Calu3 (cell line): ENCODE measurements around the gene PDE6B. TPM values are rescaled to one million over a fixed set of nuclear protein-coding genes. Genes with fewer than 3 reads are reported as not detected.

ENCODE experiments used
- BruUV-seq: library from RNA; stranded (reverse); fragments of 400-500 nt; replicated peaks from 2 replicates; lab custom pipeline; 2021; lab: Mats Ljungman, UMichigan
- CTCF ChIA-PET: fragments of 300-600 bp; sonication (Branson Sonifier 250); formaldehyde crosslinking; loops from one replicate; lab custom pipeline; 2022; ENCODE audit warnings: antibody characterized with exemption; lab: Charles Lee
- DNase-seq: peaks from one replicate; pipeline ENCODE4 v3.0.0; 2022
- H3K27ac Mint-ChIP-seq: one replicate; pipeline ENCODE4 v1.8.0; 2022; ENCODE audit warnings: mixed read lengths; ENCODE audit not compliant: unreplicated experiment
- H3K27me3 Mint-ChIP-seq: one replicate; pipeline ENCODE4 v1.8.0; 2022; ENCODE audit warnings: mixed read lengths; ENCODE audit not compliant: unreplicated experiment
- H3K36me3 Mint-ChIP-seq: one replicate; pipeline ENCODE4 v1.8.0; 2022; ENCODE audit warnings: mild to moderate bottlenecking, moderate library complexity, mixed read lengths; ENCODE audit not compliant: insufficient read depth, unreplicated experiment
- H3K4me1 Mint-ChIP-seq: one replicate; pipeline ENCODE4 v1.8.0; 2022; ENCODE audit warnings: mild to moderate bottlenecking, low read depth, mixed read lengths; ENCODE audit not compliant: unreplicated experiment
- H3K4me3 Mint-ChIP-seq: one replicate; pipeline ENCODE4 v1.8.0; 2022; ENCODE audit warnings: mild to moderate bottlenecking, low read depth, moderate library complexity, mixed read lengths; ENCODE audit not compliant: unreplicated experiment
- H3K9me3 Mint-ChIP-seq: one replicate; pipeline ENCODE4 v1.8.0; 2022; ENCODE audit warnings: low read depth, mixed read lengths; ENCODE audit not compliant: unreplicated experiment
- CTCF ChIP-seq: fragments of 200-600 bp; IDR thresholded peaks from one replicate; pipeline ENCODE4 v1.8.0; 2022; ENCODE audit warnings: antibody characterized with exemption; ENCODE audit not compliant: unreplicated experiment
- intact Hi-C: fragments of 100-400 bp; cut with micrococcal nuclease; formaldehyde crosslinking; loops from one replicate; pipeline ENCODE4 v1.10.0; 2022; ENCODE audit not compliant: unreplicated experiment
- total RNA-seq: library from RNA; stranded (reverse); gene quantifications from 2 replicates; pipeline ENCODE4 v1.2.3, GENCODE V29; 2022

PDE6B gene
- total RNA-seq, 1 experiment from 2014 or later = not detected

- H3K9me3 Mint-ChIP-seq = peaks cover 16% of the 10 kb centered on the region
- BruUV-seq = no TSS peak
- no peaks in the 10 kb centered on the region for H3K36me3 Mint-ChIP-seq
- no peak overlapping the region for H3K27ac Mint-ChIP-seq
- CTCF ChIA-PET = no interaction called here
- no peaks in the 10 kb centered on the region for H3K4me1 Mint-ChIP-seq
- intact Hi-C loops = no loop called here
- no peak for TF ChIP-seq CTCF
- H3K4me3 Mint-ChIP-seq = no peak overlapping the region
- DNase-seq = no peak
- H3K27me3 Mint-ChIP-seq = peaks cover 21% of the 10 kb centered on the region
These were observed 26.4 kb upstream of the PDE6B start for GRCh38 chr4:598925-599324.

GRCh38 chr4:600166-600565 is 25.2 kb upstream of the PDE6B start:
- BruUV-seq = no TSS peak
- TF ChIP-seq CTCF = no peak
- Mint-ChIP-seq H3K36me3 (no peaks in the 10 kb centered on the region), H3K27me3 (peaks cover 21% of the 10 kb centered on the region), H3K4me3 (no peak overlapping the region), H3K9me3 (peaks cover 13% of the 10 kb centered on the region), H3K4me1 (no peaks in the 10 kb centered on the region), H3K27ac (no peak overlapping the region)
- DNase-seq = no peak
- CTCF ChIA-PET = no interaction called here
- intact Hi-C loops = no loop called here

GRCh38 chr4:600850-601515 is 24.4 kb upstream of the PDE6B start:
- Mint-ChIP-seq H3K4me1 (no peaks in the 10 kb centered on the region), H3K4me3 (no peak overlapping the region), H3K27me3 (peaks cover 21% of the 10 kb centered on the region), H3K36me3 (no peaks in the 10 kb centered on the region), H3K9me3 (peaks cover 13% of the 10 kb centered on the region), H3K27ac (no peak overlapping the region)
- no TSS peak for BruUV-seq
- CTCF ChIA-PET = no interaction called here
- no peak for TF ChIP-seq CTCF
- DNase-seq = no peak
- intact Hi-C loops = no loop called here

GRCh38 chr4:601612-602558 is 23.5 kb upstream of the PDE6B start:
- TF ChIP-seq CTCF = no peak
- Mint-ChIP-seq H3K36me3 (no peaks in the 10 kb centered on the region), H3K27ac (no peak overlapping the region), H3K4me1 (no peaks in the 10 kb centered on the region), H3K9me3 (peaks cover 10% of the 10 kb centered on the region), H3K27me3 (peaks cover 20% of the 10 kb centered on the region), H3K4me3 (no peak overlapping the region)
- CTCF ChIA-PET = no interaction called here
- BruUV-seq = no TSS peak
- DNase-seq = no peak
- intact Hi-C loops = no loop called here
